ENCODE data around the gene GPRIN3. TPM values are rescaled to one million over a fixed set of nuclear protein-coding genes. Genes with fewer than 3 reads are reported as not detected.

The GPRIN3 gene
- total RNA-seq, 3 donors from 2014 or later = 6.0 to 23.8 (median 23.7) TPM

DNA sequence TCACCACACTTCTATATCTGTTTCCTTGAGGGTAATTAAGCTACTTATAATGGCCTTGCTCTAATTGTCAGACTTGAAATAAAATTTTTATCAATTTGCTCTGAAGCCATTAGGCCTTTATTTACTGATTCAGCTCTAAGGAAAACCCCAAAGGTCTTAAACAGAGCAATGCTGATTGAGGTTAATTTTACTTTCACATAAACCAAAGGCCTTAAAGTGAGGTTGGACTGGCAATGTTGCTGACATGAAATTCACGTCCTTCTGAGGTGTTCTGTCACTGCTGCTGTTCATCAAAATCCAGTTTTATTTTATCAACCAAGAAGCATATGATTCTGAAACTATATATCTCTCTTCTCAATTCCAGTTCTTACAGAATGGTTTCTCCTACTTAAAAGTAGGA is 21.7 kb upstream of the GPRIN3 start:
- Histone ChIP-seq H3K4me1 (ENCODE audit: low read depth) (peaks cover 6% of the 10 kb centered on the region), H3K4me3 (no peak overlapping the region), H3K36me3 (ENCODE audit: low read depth) (no peaks in the 10 kb centered on the region), H3K9me3 (no peaks in the 10 kb centered on the region)
- ATAC-seq = no peak
- DNase-seq = no peak
- intact Hi-C loops (cut with DNase I, micrococcal nuclease) = no loop called here
- TF ChIP-seq, protein P1, sequence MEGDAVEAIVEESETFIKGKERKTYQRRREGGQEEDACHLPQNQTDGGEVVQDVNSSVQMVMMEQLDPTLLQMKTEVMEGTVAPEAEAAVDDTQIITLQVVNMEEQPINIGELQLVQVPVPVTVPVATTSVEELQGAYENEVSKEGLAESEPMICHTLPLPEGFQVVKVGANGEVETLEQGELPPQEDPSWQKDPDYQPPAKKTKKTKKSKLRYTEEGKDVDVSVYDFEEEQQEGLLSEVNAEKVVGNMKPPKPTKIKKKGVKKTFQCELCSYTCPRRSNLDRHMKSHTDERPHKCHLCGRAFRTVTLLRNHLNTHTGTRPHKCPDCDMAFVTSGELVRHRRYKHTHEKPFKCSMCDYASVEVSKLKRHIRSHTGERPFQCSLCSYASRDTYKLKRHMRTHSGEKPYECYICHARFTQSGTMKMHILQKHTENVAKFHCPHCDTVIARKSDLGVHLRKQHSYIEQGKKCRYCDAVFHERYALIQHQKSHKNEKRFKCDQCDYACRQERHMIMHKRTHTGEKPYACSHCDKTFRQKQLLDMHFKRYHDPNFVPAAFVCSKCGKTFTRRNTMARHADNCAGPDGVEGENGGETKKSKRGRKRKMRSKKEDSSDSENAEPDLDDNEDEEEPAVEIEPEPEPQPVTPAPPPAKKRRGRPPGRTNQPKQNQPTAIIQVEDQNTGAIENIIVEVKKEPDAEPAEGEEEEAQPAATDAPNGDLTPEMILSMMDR (IDR thresholded peaks at IDR 0.05) = no peak

DNA sequence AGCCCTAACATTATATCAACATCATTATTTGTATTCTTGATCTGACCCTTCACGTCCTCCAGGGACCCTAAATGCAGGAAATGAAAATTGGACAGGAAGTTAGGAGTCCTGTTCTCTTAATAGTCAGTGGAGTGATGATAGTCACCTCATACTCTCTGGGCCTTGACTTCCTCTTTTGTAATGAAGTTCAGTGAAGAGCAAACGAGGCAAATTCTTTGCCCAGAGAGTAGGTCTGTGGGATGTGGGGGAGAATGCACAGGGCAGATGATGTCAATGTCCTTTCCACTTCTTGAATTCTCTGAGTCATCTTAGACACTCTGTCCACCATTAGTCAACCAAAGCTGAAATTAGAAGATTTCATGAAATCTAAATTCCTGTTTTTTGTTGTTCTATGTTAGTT is 17.1 kb upstream of the GPRIN3 start:
- H3K4me3 ChIP-seq = no peak overlapping the region
- H3K4me1 ChIP-seq (ENCODE audit: low read depth) = no peaks in the 10 kb centered on the region
- ATAC-seq (peak; percentile 64), DNase-seq (no peak)
- intact Hi-C loops (cut with DNase I, micrococcal nuclease) = no loop called here
- TF ChIP-seq, protein P1 (IDR thresholded peaks at IDR 0.05) = no peak
- H3K36me3 ChIP-seq (ENCODE audit: low read depth) = no peaks in the 10 kb centered on the region
- H3K9me3 ChIP-seq = no peaks in the 10 kb centered on the region

DNA sequence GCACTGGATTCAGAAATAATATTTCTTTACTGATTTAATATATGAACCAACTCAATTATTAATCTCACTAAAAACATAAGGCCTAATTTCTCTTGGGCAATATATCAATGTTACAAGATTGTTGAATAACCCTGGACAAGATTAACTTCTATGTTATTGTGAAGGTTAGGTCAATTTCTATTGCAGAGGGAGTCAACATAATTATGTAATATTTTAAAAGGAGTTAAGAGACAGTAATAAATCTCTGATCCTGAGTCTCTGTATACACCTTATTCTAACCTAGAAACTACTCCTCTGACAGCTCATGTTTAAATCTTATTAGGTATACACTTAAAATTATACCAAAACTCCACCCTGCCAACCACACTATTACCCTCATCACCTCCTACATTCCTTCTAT is 15.1 kb upstream of the GPRIN3 start:
- TF ChIP-seq, protein P1 (IDR thresholded peaks at IDR 0.05) = no peak
- Histone ChIP-seq H3K36me3 (ENCODE audit: low read depth) (no peaks in the 10 kb centered on the region), H3K4me3 (no peak overlapping the region), H3K4me1 (ENCODE audit: low read depth) (no peaks in the 10 kb centered on the region), H3K9me3 (no peaks in the 10 kb centered on the region)
- DNase-seq = no peak
- intact Hi-C loops (cut with DNase I, micrococcal nuclease) = no loop called here
- ATAC-seq = no peak

DNA sequence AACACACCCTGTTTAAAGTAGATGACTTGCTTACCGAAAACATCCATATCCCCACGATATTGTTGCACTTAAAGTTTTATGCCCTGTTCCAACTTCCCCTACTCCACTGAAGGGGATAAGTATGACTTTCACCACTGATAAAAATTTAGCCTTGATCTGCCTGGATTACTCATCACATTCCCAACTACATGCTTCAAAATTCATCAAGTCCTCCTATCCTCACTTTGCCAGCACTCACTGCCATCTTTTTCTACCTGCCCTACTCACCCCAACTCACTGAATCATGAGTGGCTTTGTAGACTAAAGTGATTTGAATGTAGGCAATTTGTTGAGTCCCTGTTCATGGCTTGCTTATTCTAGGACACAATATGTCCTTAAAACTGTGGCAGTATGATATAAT is 12.2 kb upstream of the GPRIN3 start:
- Histone ChIP-seq H3K4me3 (no peak overlapping the region), H3K36me3 (ENCODE audit: low read depth) (no peaks in the 10 kb centered on the region), H3K9me3 (no peaks in the 10 kb centered on the region), H3K4me1 (ENCODE audit: low read depth) (no peaks in the 10 kb centered on the region)
- intact Hi-C loops (cut with DNase I, micrococcal nuclease) = no loop called here
- TF ChIP-seq, protein P1 (IDR thresholded peaks at IDR 0.05) = no peak
- ATAC-seq = no peak
- DNase-seq = no peak

DNA sequence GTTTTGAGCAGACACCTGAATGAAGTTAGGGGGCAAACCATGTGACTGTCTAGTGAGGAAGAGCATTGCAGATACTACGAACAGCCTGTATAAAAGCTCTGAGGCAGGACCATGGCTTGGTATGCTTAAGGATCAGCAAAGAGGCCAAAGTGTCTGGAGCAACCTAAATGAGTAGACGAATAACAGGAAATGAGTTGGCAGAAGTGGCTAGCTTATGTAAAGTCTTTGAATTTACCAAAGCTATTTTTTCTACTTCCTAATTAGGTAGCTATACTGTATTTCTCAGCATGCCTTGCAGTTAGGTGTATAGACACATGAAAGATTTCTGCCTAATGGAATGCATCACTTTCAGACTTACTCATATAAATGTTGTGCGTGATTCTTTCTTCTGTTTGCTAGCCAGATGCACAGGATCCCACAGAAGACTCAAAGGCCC is 9.3 kb upstream of the GPRIN3 start:
- no peak overlapping the region for H3K4me3 ChIP-seq
- TF ChIP-seq, protein P1 (IDR thresholded peaks at IDR 0.05) = no peak
- intact Hi-C loops (cut with DNase I, micrococcal nuclease) = no loop called here
- ATAC-seq = peak; percentile 74
- H3K36me3 ChIP-seq (ENCODE audit: low read depth) = no peaks in the 10 kb centered on the region
- no peaks in the 10 kb centered on the region for H3K4me1 ChIP-seq (ENCODE audit: low read depth)
- DNase-seq = peak in 1 of 3 donors; percentile 12
- no peaks in the 10 kb centered on the region for H3K9me3 ChIP-seq

DNA sequence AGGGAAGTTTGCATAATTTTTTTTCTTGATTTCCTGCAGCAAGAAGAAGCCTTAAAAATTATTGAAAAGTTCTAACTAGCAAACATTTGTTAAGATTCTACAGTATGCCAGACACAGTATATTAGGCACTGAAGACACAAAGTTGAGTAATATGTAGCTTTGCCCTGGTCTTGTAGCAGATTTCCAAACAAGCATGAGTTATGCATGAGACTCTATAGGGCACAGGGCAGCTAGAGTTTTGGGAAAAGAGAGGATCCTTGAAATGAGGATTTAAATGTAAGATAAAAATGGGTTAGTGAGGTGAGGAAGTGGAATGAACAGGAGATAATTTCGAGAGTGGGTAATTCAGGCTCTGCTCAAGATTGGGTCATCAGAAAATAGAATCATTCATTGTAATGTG is 8.6 kb upstream of the GPRIN3 start:
- DNase-seq (no peak), ATAC-seq (no peak)
- H3K9me3 ChIP-seq = no peaks in the 10 kb centered on the region
- intact Hi-C loops (cut with DNase I, micrococcal nuclease) = no loop called here
- H3K4me3 ChIP-seq = no peak overlapping the region
- no peaks in the 10 kb centered on the region for H3K4me1 ChIP-seq (ENCODE audit: low read depth)
- H3K36me3 ChIP-seq (ENCODE audit: low read depth) = no peaks in the 10 kb centered on the region
- TF ChIP-seq, protein P1 (IDR thresholded peaks at IDR 0.05) = no peak
